Measurements from ENCODE around the gene CYP2U1. TPM values are rescaled to one million over a fixed set of nuclear protein-coding genes. Genes with fewer than 3 reads are reported as not detected.

CYP2U1 gene
- total and polyA plus RNA-seq, 9 of the 15 experiments (the other 6 are each of a cell fraction or from before 2014, with no cell fraction given), result 0.03 to 0.15 (median 0.07) TPM

- no peaks in the 10 kb centered on the region for H3K36me3 ChIP-seq (ENCODE audit: control insufficient read depth, insufficient read depth, low read length)
- no peaks in the 10 kb centered on the region for H3K27me3 ChIP-seq (ENCODE audit: control insufficient read depth in 2 of 2, insufficient read depth in 2 of 2, low read length in 2 of 2)
- in situ Hi-C loops (cut with MboI) (no loop called here), intact Hi-C loops (cut with micrococcal nuclease) (no loop called here)
- peak overlapping the region; percentile 89 for H2AFZ ChIP-seq (ENCODE audit: low read depth, low read length)
- peak in 1 of 4 experiments; percentile 48 for DNase-seq (ENCODE audit: extremely low read depth in 1 of 4, low spot score in 3 of 4)
- no peaks in the 10 kb centered on the region for H3K9me1 ChIP-seq (ENCODE audit: control insufficient read depth, insufficient read depth, low read length)
- peak overlapping the region in 1 of 2 experiments; percentile 60; a peak in 1 of 4 replicates for H3K9ac ChIP-seq (ENCODE audit: insufficient read depth in 1 of 2, low read depth in 2 of 2, low read length in 2 of 2)
- TF ChIP-seq ZNF668 (CRISPR knock-in tag; IDR thresholded peaks at IDR 0.05) (no peak), FOXK2 (conservative IDR thresholded peaks at IDR 0.05 in 1 of 2, IDR thresholded peaks at IDR 0.05 in 1 of 2; ENCODE audit: low read depth in 2 of 2) (no peak), HOMEZ (CRISPR knock-in tag; IDR thresholded peaks at IDR 0.05) (no peak), LCOR (CRISPR knock-in tag; IDR thresholded peaks at IDR 0.05) (no peak), RBM15 (IDR thresholded peaks at IDR 0.05; ENCODE audit: insufficient read depth, low read length) (no peak)
- H3K79me2 ChIP-seq (ENCODE audit: control insufficient read depth, insufficient read depth, low read length), result peaks cover 44% of the 10 kb centered on the region
- no peaks in the 10 kb centered on the region; the same call in 1 of the 2 replicates for H4K20me1 ChIP-seq (replicated peaks; ENCODE audit: control insufficient read depth, insufficient read depth, low read length)
- no TSS peak for BruUV-seq (replicated peaks)
- no peaks in the 10 kb centered on the region for H3K9me3 ChIP-seq (replicated peaks; ENCODE audit: control insufficient read depth, insufficient read depth, low read depth, low read length)
- WGBS (ENCODE audit: insufficient coverage, low coverage, missing lambda C conversion rate), result 14% methylated on average over 5 of the region's 5 CpGs
- peaks cover 12 to 19% of the 10 kb centered on the region in 2 experiments; a peak in 4 of 5 replicates for H3K4me1 ChIP-seq (replicated peaks in 1 of 2; ENCODE audit: control insufficient read depth in 2 of 2, insufficient read depth in 2 of 2, low read length in 2 of 2)
- H3K27ac ChIP-seq (ENCODE audit: extremely low read depth, low read depth, low read length), result peak overlapping the region; percentile 79; the same call in 2 of the 3 replicates
- FAIRE-seq, result peak; percentile 67
- no peak overlapping the region; the same call in 1 of the 2 replicates for H3K4me3 ChIP-seq
- H3K4me2 ChIP-seq (ENCODE audit: insufficient read depth, low read length), result peak overlapping the region; percentile 90
- ATAC-seq, result 0 out of 3 replicates have a peak, but pooled peaks have one; percentile 9
- POLR2A ChIA-PET, result interaction anchor here (1.2 kb wide), 1 partner anchor 12 kb away, joined by 5 read pairs; no protein-coding TSS in a partner anchor
- CTCF ChIA-PET (ENCODE audit: low intra/inter-chr PET ratio), result no interaction called here
These were observed 57.4 kb downstream of the CYP2U1 start for GRCh38 chr4:107988763-107989035.
